SK-N-SH (cell line): ENCODE results near the gene ALDH18A1. TPM values are rescaled to one million over a fixed set of nuclear protein-coding genes. Genes with fewer than 3 reads are reported as not detected.

Experiments used
- CTCF ChIA-PET: fragments of 300-600, 350-600 bp; formaldehyde crosslinking; extraction: SDS; loops from one replicate; lab custom pipeline; 2021; lab: Yijun Ruan, JAX
- POLR2A ChIA-PET: fragments of 350-600 bp; sonication (Branson Sonifier 250); formaldehyde crosslinking; extraction: SDS; loops from one replicate; lab custom pipeline; 2020; ENCODE audit warnings: antibody characterized with exemption, inconsistent platforms; lab: Yijun Ruan, JAX
- DNase-seq: peaks from one replicate; pipeline ENCODE4 v3.0.0; 2012
- H2AFZ ChIP-seq: fragments of 200-600 bp; sonication (generic); 2 replicates; pipeline ENCODE4 v1.8.1; 2016; ENCODE audit warnings: antibody characterized with exemption, mild to moderate bottlenecking, low read depth
- H3F3A ChIP-seq: fragments of 200-600 bp; sonication (generic); replicated peaks from 2 replicates; pipeline ENCODE3; 2016; ENCODE audit warnings: antibody characterized with exemption, mild to moderate bottlenecking; ENCODE audit not compliant: insufficient read depth
- H3K27ac ChIP-seq, 2 experiments: fragments of 200-500 bp in 1 of 2; fragments of 200-600 bp in 1 of 2; sonication (Bioruptor generic) in 1 of 2; sonication (generic), shearing (Covaris generic) in 1 of 2; 2 replicates each; pipeline versions ENCODE4 v1.5.1 to v1.6.1; 2014 to 2016; ENCODE audit warnings: low read depth in 2 of 2, inconsistent platforms in 1 of 2, low read length in 1 of 2, mild to moderate bottlenecking in 1 of 2, mixed read lengths in 1 of 2
- H3K27me3 ChIP-seq: fragments of 200-600 bp; sonication (generic), shearing (Covaris generic); 2 replicates; pipeline ENCODE4 v1.6.1; 2016; ENCODE audit warnings: mixed run types; ENCODE audit not compliant: insufficient read depth
- H3K36me3 ChIP-seq, 2 experiments: fragments of 200-500 bp in 1 of 2; fragments of 200-600 bp in 1 of 2; sonication (Bioruptor generic) in 1 of 2; sonication (generic) in 1 of 2; replicated peaks in 1 of 2; 2 replicates each; pipeline versions ENCODE3 to v1.5.1; 2014 to 2016; ENCODE audit warnings: low read length in 1 of 2, mild to moderate bottlenecking in 1 of 2; ENCODE audit not compliant: insufficient read depth in 2 of 2, control insufficient read depth in 1 of 2
- H3K4me1 ChIP-seq, 2 experiments: fragments of 200-500 bp in 1 of 2; fragments of 200-600 bp in 1 of 2; sonication (Bioruptor generic) in 1 of 2; sonication (generic), shearing (Covaris generic) in 1 of 2; 2 replicates each; pipeline versions ENCODE4 v1.5.1 to v1.6.1; 2014 to 2016; ENCODE audit warnings: low read depth in 1 of 2, low read length in 1 of 2, mixed run types in 1 of 2; ENCODE audit not compliant: insufficient read depth in 2 of 2, control insufficient read depth in 1 of 2
- H3K4me2 ChIP-seq: fragments of 200-600 bp; sonication (generic), shearing (Covaris generic); 2 replicates; pipeline ENCODE4 v1.6.1; 2017; ENCODE audit warnings: mixed run types
- H3K4me3 ChIP-seq, 2 experiments: fragments of 200-500 bp in 1 of 2; fragments of 200-600 bp in 1 of 2; sonication (Bioruptor generic) in 1 of 2; sonication (generic), shearing (Covaris generic) in 1 of 2; 2 replicates each; pipeline versions ENCODE4 v1.5.1 to v1.8.1; 2014 to 2016; ENCODE audit warnings: low read depth in 2 of 2, inconsistent platforms in 1 of 2, low read length in 1 of 2, mild to moderate bottlenecking in 1 of 2, mixed read lengths in 1 of 2, moderate library complexity in 1 of 2
- H3K79me2 ChIP-seq: fragments of 200-600 bp; sonication (generic); 2 replicates; pipeline ENCODE4 v1.8.1; 2017; ENCODE audit warnings: mild to moderate bottlenecking; ENCODE audit not compliant: insufficient read depth
- H3K9ac ChIP-seq: fragments of 200-600 bp; sonication (generic); 2 replicates; pipeline ENCODE4 v1.6.1; 2017; ENCODE audit warnings: mixed run types
- H3K9me2 ChIP-seq: fragments of 200-600 bp; sonication (generic); 2 replicates; pipeline ENCODE4 v1.6.1; 2017; ENCODE audit warnings: mixed run types
- H3K9me3 ChIP-seq: fragments of 200-600 bp; sonication (generic); 2 replicates; pipeline ENCODE4 v1.6.1; 2017; ENCODE audit warnings: mixed run types, mild to moderate bottlenecking, moderate library complexity
- H4K20me1 ChIP-seq: fragments of 200-600 bp; sonication (generic); 2 replicates; pipeline ENCODE4 v1.6.1; 2017; ENCODE audit warnings: mild to moderate bottlenecking, mixed run types; ENCODE audit not compliant: insufficient read depth
- ELF1 ChIP-seq: IDR thresholded peaks from 2 replicates; pipeline ENCODE4 v1.4.0; 2012
- EP300 ChIP-seq, 2 experiments: IDR thresholded peaks; 2 replicates each; pipeline versions ENCODE4 v1.4.0 to v1.6.1; 2012; ENCODE audit warnings: borderline replicate concordance in 1 of 2, low read depth in 1 of 2, low read length in 1 of 2
- EZH2phosphoT487 ChIP-seq: fragments of 200-600 bp; sonication (generic); IDR thresholded peaks from 2 replicates; pipeline ENCODE4 v1.6.1; 2017; ENCODE audit warnings: low read depth, mixed run types, mild to moderate bottlenecking, antibody characterized with exemption, moderate library complexity, borderline replicate concordance
- FOSL2 ChIP-seq: IDR thresholded peaks from 2 replicates; pipeline ENCODE4 v1.4.0; 2012; ENCODE audit warnings: low read depth, mild to moderate bottlenecking, moderate library complexity, borderline replicate concordance
- MEF2A ChIP-seq: IDR thresholded peaks from 2 replicates; pipeline ENCODE4 v1.4.0; 2012; ENCODE audit warnings: low read depth, borderline replicate concordance
- NRF1 ChIP-seq: IDR thresholded peaks from 2 replicates; pipeline ENCODE4 v1.6.1; 2012; ENCODE audit warnings: low read depth, mild to moderate bottlenecking, low read length
- PBX3 ChIP-seq: IDR thresholded peaks from 2 replicates; pipeline ENCODE4; 2012
- POLR2AphosphoS5 ChIP-seq: IDR thresholded peaks from 2 replicates; pipeline ENCODE4 v1.6.1; 2012; ENCODE audit warnings: low read depth, low read length
- RCOR1 ChIP-seq: fragments of 150-350 bp; IDR thresholded peaks from 2 replicates; pipeline ENCODE4 v1.6.1; 2017; ENCODE audit warnings: antibody characterized with exemption, low read length
- RFX5 ChIP-seq: IDR thresholded peaks from 2 replicates; pipeline ENCODE4 v1.6.1; 2012; ENCODE audit warnings: mild to moderate bottlenecking, improper control_type of control experiment, low read length
- SIN3A ChIP-seq: IDR thresholded peaks from 2 replicates; pipeline ENCODE4 v1.6.1; 2012; ENCODE audit warnings: low read depth, mild to moderate bottlenecking, low read length, moderate library complexity, borderline replicate concordance
- SMC3 ChIP-seq: IDR thresholded peaks from 2 replicates; pipeline ENCODE4 v1.6.1; 2012; ENCODE audit warnings: low read depth, low read length, improper control_type of control experiment
- TAF1 ChIP-seq: IDR thresholded peaks from 2 replicates; pipeline ENCODE4 v1.6.1; 2012; ENCODE audit warnings: low read depth, mild to moderate bottlenecking, low read length, moderate library complexity, borderline replicate concordance
- WGBS: methylation state at CpG from one replicate; pipeline ENCODE4 v1.1.6; 2017; ENCODE audit warnings: low lambda C conversion rate; 5-methylcytosine and 5-hydroxymethylcytosine counted together
- polyA plus RNA-seq, 3 experiments: library from polyadenylated mRNA; depleted of rRNA; stranded (reverse); fragments of >200 nt; gene quantifications; 2 replicates each; pipeline ENCODE4 v1.2.3, GENCODE V29; 2012
- TF ChIP-seq, protein P1 (sequence below): fragments of 200-600 bp; sonication (generic); IDR thresholded peaks from 2 replicates; pipeline ENCODE4 v1.6.1; 2017; ENCODE audit warnings: antibody characterized with exemption, mild to moderate bottlenecking, moderate library complexity
- TF ChIP-seq, protein P2 (sequence below): IDR thresholded peaks from 2 replicates; pipeline ENCODE4 v1.4.0; 2012; ENCODE audit warnings: low read depth
- TF ChIP-seq, protein P3 (sequence below): fragments of 150-350 bp; IDR thresholded peaks from 2 replicates; pipeline ENCODE4 v1.6.1; 2017; ENCODE audit warnings: antibody characterized with exemption, low read length, low read depth, borderline replicate concordance
- TF ChIP-seq, protein P4 (sequence below): IDR thresholded peaks from 2 replicates; pipeline ENCODE4 v1.4.0; 2012; ENCODE audit warnings: low read depth, borderline replicate concordance

Gene ALDH18A1
- polyA plus RNA-seq, 1 of the 3 experiments (the other 2 are of a cell fraction), result 59.5 TPM

DNA sequence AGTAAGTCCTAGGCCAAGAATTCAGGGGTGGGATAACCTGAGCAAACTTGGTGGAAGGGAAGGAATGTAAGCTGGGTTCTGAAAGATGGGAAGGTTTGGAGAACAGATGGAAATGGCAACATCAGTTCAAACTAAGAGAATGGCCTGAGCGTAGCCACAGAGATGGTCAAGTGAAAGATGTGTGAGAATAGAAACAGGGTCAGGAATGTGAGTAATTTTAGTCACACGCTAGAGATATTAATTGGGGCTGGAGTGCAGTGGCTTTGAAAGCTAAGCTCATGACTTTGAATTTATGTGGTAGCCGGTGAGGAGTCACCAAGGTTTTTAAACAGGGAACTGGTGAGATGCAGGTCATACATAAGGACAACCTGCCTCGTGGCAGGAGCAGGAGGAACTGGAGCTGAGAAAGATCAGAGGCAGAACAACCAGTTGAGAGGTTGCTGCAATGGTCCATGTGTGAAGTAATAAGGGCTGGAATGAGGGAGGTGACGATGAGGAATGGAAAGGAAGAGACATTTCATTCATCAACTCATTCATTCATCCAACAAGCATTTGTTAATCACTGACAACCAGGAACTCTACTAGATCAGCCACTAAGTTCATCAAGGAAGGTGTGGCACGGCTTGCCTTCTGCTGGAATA is 82.4 kb downstream of the ALDH18A1 start:
- no peak for DNase-seq
- no peaks in the 10 kb centered on the region for H3K9me2 ChIP-seq
- POLR2A ChIA-PET, result no interaction called here
- no peaks in the 10 kb centered on the region for H3K36me3 ChIP-seq
- no peak overlapping the region for H3K4me2 ChIP-seq
- H3K9me3 ChIP-seq, result no peaks in the 10 kb centered on the region
- no peaks in the 10 kb centered on the region for H3F3A ChIP-seq
- WGBS, result 45% methylated on average over 6 of the region's 6 CpGs
- no peak overlapping the region for H3K9ac ChIP-seq
- H4K20me1 ChIP-seq, result no peaks in the 10 kb centered on the region
- no peak overlapping the region for H3K4me3 ChIP-seq
- no peak overlapping the region for H3K27ac ChIP-seq
- H3K27me3 ChIP-seq, result no peaks in the 10 kb centered on the region; the same call in 1 of the 2 replicates
- no peaks in the 10 kb centered on the region for H3K4me1 ChIP-seq
- no peak overlapping the region for H2AFZ ChIP-seq
- H3K79me2 ChIP-seq, result no peaks in the 10 kb centered on the region
- TF ChIP-seq EP300 (IDR thresholded peaks at IDR 0.05; ENCODE audit: borderline replicate concordance in 1 of 2, low read depth in 1 of 2, low read length in 1 of 2) (no peak), FOSL2 (no peak), RFX5 (no peak), NRF1 (no peak), MEF2A (no peak), TAF1 (no peak)
- TF ChIP-seq, protein P1, sequence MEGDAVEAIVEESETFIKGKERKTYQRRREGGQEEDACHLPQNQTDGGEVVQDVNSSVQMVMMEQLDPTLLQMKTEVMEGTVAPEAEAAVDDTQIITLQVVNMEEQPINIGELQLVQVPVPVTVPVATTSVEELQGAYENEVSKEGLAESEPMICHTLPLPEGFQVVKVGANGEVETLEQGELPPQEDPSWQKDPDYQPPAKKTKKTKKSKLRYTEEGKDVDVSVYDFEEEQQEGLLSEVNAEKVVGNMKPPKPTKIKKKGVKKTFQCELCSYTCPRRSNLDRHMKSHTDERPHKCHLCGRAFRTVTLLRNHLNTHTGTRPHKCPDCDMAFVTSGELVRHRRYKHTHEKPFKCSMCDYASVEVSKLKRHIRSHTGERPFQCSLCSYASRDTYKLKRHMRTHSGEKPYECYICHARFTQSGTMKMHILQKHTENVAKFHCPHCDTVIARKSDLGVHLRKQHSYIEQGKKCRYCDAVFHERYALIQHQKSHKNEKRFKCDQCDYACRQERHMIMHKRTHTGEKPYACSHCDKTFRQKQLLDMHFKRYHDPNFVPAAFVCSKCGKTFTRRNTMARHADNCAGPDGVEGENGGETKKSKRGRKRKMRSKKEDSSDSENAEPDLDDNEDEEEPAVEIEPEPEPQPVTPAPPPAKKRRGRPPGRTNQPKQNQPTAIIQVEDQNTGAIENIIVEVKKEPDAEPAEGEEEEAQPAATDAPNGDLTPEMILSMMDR, result no peak
- TF ChIP-seq, protein P2, sequence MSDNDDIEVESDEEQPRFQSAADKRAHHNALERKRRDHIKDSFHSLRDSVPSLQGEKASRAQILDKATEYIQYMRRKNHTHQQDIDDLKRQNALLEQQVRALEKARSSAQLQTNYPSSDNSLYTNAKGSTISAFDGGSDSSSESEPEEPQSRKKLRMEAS, result no peak
- CTCF ChIA-PET, result interaction anchor here (0.6 to 1.7 kb wide), 4 partner anchors 143 to 327 kb away, joined by 3 to 7 read pairs (median 3); no protein-coding TSS in a partner anchor

DNA sequence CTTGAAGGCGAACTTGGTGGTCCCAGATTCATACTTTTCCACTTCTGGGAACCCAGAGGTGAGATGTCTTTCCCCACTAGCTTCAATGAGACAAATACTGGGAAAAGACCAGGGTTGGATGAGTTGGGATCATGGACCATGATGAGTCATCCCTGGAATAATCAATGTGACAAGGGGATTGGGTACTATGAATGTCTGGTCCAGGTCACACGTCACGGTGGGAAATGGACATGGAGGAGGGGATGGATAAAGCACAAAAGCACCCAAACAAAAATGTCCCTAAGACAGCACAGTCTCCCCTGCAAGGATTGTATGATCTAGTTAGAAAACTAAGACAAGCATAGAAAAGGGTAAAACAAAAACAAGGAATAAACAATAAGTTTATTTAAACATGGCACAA is 83.0 kb downstream of the ALDH18A1 start:
- CTCF ChIA-PET, result interaction anchor here (1.3 kb wide), 1 partner anchor 199 kb away, joined by 3 read pairs; no protein-coding TSS in a partner anchor
- no peaks in the 10 kb centered on the region for H3K4me1 ChIP-seq
- no peak overlapping the region for H2AFZ ChIP-seq

More for the DNA sequence above, 83.0 kb downstream of the ALDH18A1 start:
- POLR2A ChIA-PET, result no interaction called here
- TF ChIP-seq RCOR1 (no peak), POLR2AphosphoS5 (no peak), SIN3A (no peak), SMC3 (no peak), EZH2phosphoT487 (no peak), ELF1 (no peak), PBX3 (no peak)
- TF ChIP-seq, protein P3, sequence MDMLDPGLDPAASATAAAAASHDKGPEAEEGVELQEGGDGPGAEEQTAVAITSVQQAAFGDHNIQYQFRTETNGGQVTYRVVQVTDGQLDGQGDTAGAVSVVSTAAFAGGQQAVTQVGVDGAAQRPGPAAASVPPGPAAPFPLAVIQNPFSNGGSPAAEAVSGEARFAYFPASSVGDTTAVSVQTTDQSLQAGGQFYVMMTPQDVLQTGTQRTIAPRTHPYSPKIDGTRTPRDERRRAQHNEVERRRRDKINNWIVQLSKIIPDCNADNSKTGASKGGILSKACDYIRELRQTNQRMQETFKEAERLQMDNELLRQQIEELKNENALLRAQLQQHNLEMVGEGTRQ, result no peak
- TF ChIP-seq, protein P4, sequence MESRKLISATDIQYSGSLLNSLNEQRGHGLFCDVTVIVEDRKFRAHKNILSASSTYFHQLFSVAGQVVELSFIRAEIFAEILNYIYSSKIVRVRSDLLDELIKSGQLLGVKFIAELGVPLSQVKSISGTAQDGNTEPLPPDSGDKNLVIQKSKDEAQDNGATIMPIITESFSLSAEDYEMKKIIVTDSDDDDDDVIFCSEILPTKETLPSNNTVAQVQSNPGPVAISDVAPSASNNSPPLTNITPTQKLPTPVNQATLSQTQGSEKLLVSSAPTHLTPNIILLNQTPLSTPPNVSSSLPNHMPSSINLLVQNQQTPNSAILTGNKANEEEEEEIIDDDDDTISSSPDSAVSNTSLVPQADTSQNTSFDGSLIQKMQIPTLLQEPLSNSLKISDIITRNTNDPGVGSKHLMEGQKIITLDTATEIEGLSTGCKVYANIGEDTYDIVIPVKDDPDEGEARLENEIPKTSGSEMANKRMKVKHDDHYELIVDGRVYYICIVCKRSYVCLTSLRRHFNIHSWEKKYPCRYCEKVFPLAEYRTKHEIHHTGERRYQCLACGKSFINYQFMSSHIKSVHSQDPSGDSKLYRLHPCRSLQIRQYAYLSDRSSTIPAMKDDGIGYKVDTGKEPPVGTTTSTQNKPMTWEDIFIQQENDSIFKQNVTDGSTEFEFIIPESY, result no peak
- Histone ChIP-seq H3K9me3 (no peaks in the 10 kb centered on the region), H3K4me3 (no peak overlapping the region), H3K79me2 (no peaks in the 10 kb centered on the region), H3K27me3 (no peaks in the 10 kb centered on the region; the same call in 1 of the 2 replicates), H3K36me3 (no peaks in the 10 kb centered on the region), H4K20me1 (no peaks in the 10 kb centered on the region), H3K4me2 (no peak overlapping the region), H3K27ac (no peak overlapping the region), H3K9me2 (no peaks in the 10 kb centered on the region), H3K9ac (no peak overlapping the region), H3F3A (no peaks in the 10 kb centered on the region)
- 31% methylated on average over 3 of the region's 3 CpGs for WGBS
- no peak for DNase-seq
